Left ventricle myocardium inferior (tissue), 1 donor: ENCODE results near the gene C1QTNF9. TPM values are rescaled to one million over a fixed set of nuclear protein-coding genes. Genes with fewer than 3 reads are reported as not detected.
"Not testable (repeated sequence)": the region's sequence is repeated elsewhere in the genome, so short reads cannot be mapped to it uniquely, and the experiment has no call there.

Source experiments
- DNase-seq: peaks from one replicate; pipeline ENCODE4 v3.0.0-alpha.2; 2020
- H3K27ac ChIP-seq: fragments of 200-600 bp; replicated peaks from 2 replicates; pipeline ENCODE4 v1.8.0; 2021
- H3K27me3 ChIP-seq: fragments of 200-600 bp; 2 replicates; pipeline ENCODE4 v1.8.0; 2021; ENCODE audit warnings: low read depth
- H3K36me3 ChIP-seq: fragments of 200-600 bp; 2 replicates; pipeline ENCODE4 v1.8.0; 2021
- H3K4me1 ChIP-seq: fragments of 200-600 bp; 2 replicates; pipeline ENCODE4 v1.8.0; 2021
- H3K4me3 ChIP-seq: fragments of 200-600 bp; 2 replicates; pipeline ENCODE4 v1.8.0; 2021; ENCODE audit warnings: mild to moderate bottlenecking, moderate library complexity
- H3K9me3 ChIP-seq: fragments of 200-600 bp; replicated peaks from 2 replicates; pipeline ENCODE4 v1.8.0; 2021
- CTCF ChIP-seq: fragments of 200-600 bp; IDR thresholded peaks from 2 replicates; pipeline ENCODE4 v1.8.0; 2021; ENCODE audit warnings: antibody characterized with exemption, mild to moderate bottlenecking, borderline replicate concordance
- intact Hi-C: fragments of 100-400 bp; cut with micrococcal nuclease; formaldehyde crosslinking; loops from one replicate; pipeline ENCODE4 v1.11.0; 2022
- total RNA-seq: library from RNA; stranded (reverse); fragmentation: NEBNext Ultra II Directional; extraction: Animal tissue kit (Norgen Biotek cat#: 25700); gene quantifications from one replicate; pipeline ENCODE4 v1.2.1, GENCODE V29; 2021
- donor health status: DM: no; HTN: yes; CAD: no; lungs with severe emphysema.

Gene C1QTNF9
- total RNA-seq, 1 donor from 2014 or later = 3.0 TPM

GRCh38 chr13:24361113-24361512 is 51.7 kb downstream of the C1QTNF9 start:
- intact Hi-C loops = no loop called here
- no peaks in the 10 kb centered on the region for H3K36me3 ChIP-seq

DNA sequence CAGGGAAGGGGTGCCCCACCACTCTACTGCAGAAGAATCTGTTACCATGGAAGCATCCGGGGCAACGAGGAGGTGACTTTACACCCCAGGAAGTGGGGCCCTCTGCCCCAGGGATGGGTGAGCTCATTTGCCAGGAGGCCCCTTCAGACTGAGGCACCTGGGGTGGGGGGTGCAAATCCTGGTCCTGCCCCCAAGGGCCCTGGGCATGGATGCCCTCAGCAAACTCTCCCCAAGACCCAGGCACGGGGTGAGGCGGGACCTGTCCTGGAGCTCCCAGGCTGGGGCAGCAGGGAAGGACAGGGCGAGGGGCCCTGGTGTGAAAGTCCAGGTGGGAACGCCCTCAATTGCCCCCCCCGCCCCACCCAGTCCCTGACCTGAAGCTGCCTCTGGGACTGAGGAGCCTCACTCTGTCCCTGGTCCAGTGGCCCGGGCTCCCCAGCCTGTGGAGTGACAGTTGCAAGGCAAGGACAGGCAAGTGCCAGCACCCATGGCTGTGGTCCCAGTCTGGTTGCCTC is 52.5 kb downstream of the C1QTNF9 start:
- intact Hi-C loops = no loop called here
- Histone ChIP-seq H3K9me3 (no peaks in the 10 kb centered on the region), H3K36me3 (no peaks in the 10 kb centered on the region), H3K27me3 (peaks cover 7% of the 10 kb centered on the region), H3K27ac (no peak overlapping the region), H3K4me3 (no peak overlapping the region), H3K4me1 (no peaks in the 10 kb centered on the region)
- no peak for TF ChIP-seq CTCF
- DNase-seq = no peak

More at GRCh38 chr13:24361113-24361512, 51.7 kb downstream of the C1QTNF9 start:
- TF ChIP-seq CTCF = no peak
- DNase-seq = no peak
- H3K9me3 ChIP-seq = no peaks in the 10 kb centered on the region
- H3K4me1 ChIP-seq = no peaks in the 10 kb centered on the region
- no peak overlapping the region for H3K27ac ChIP-seq
- peaks cover 7% of the 10 kb centered on the region for H3K27me3 ChIP-seq
- no peak overlapping the region for H3K4me3 ChIP-seq

DNA sequence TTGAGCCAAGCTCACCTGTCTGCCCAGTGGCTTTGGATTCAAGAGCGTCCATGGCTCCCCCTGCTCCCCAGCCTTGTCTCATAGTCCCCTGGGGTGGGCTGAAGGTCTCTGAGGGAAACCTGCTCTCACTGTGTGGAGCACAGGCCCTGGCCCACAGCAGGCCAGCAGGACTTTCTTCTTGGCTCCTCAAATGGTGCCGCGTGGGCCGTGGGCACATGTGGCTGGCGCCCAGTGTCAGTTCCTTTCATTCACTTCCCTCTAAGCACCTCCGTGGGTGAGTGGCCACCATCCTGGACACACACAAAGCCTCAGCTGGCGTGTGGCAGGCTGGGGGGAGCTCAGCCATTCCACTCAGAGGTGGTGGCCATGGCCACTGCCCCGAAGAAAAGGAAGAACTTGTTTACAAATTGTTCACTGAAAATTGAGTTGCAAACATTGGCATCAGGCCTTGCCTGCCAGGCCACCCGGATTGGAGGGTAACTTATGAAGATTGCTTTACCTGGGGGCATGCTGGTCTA is 53.1 kb downstream of the C1QTNF9 start:
- Histone ChIP-seq H3K4me3 (no peak overlapping the region), H3K9me3 (no peaks in the 10 kb centered on the region), H3K36me3 (no peaks in the 10 kb centered on the region), H3K27me3 (peaks cover 7% of the 10 kb centered on the region), H3K4me1 (no peaks in the 10 kb centered on the region), H3K27ac (no peak overlapping the region)
- TF ChIP-seq CTCF = no peak
- no peak for DNase-seq
- intact Hi-C loops = no loop called here

- H3K4me3 ChIP-seq = no peak overlapping the region
- no peaks in the 10 kb centered on the region for H3K4me1 ChIP-seq
- DNase-seq = no peak
- intact Hi-C loops = no loop called here
- H3K27ac ChIP-seq = no peak overlapping the region
- no peak for TF ChIP-seq CTCF
- peaks cover 14% of the 10 kb centered on the region for H3K27me3 ChIP-seq
- H3K9me3 ChIP-seq = no peaks in the 10 kb centered on the region
- no peaks in the 10 kb centered on the region for H3K36me3 ChIP-seq
Observed at GRCh38 chr13:24365191-24365590, 55.8 kb downstream of the C1QTNF9 start.

- H3K4me3 ChIP-seq, H3K9me3 ChIP-seq, H3K36me3 ChIP-seq, DNase-seq, H3K4me1 ChIP-seq, H3K27ac ChIP-seq, intact Hi-C loops: not testable (repeated sequence)
- H3K27me3 ChIP-seq = peaks cover 16% of the 10 kb centered on the region
Observed at GRCh38 chr13:24366315-24366714, 56.9 kb downstream of the C1QTNF9 start.

GRCh38 chr13:24371273-24371672 is 61.9 kb downstream of the C1QTNF9 start:
- H3K4me1 ChIP-seq, intact Hi-C loops, H3K27ac ChIP-seq, DNase-seq, H3K4me3 ChIP-seq, H3K9me3 ChIP-seq, H3K36me3 ChIP-seq: not testable (repeated sequence)
- H3K27me3 ChIP-seq = peaks cover 30% of the 10 kb centered on the region

Other genes with a start within 250 kb of the C1QTNF9 start
- gene SPATA13, start 148.9 kb upstream of the C1QTNF9 start, total RNA-seq = 8.4 TPM
- 23.6 TPM for gene PARP4, start 203.2 kb downstream of the C1QTNF9 start, total RNA-seq